Mucosa of descending colon (tissue), 3 donors: ENCODE measurements around the gene DPY19L1. TPM values are rescaled to one million over a fixed set of nuclear protein-coding genes. Genes with fewer than 3 reads are reported as not detected.
A peak's percentile ranks its signal among the peaks of the same experiment; 100 is the strongest.
"Not testable (repeated sequence)": the region's sequence is repeated elsewhere in the genome, so short reads cannot be mapped to it uniquely, and the experiment has no call there.

Experiments
- ATAC-seq: fragments of 200-7000 bp; cut with Tn5 transposase; one replicate; pipeline ENCODE4 v1.9.1; 2020; ENCODE audit warnings: mild to moderate bottlenecking, moderate library complexity
- DNase-seq, 3 donors: peaks; one replicate each; pipeline ENCODE4 v3.0.0-alpha.2; 2020
- H3K36me3 ChIP-seq: fragments of 200-600 bp; one replicate; pipeline ENCODE4 v1.8.0; 2021; ENCODE audit warnings: low read depth, mild to moderate bottlenecking
- H3K4me1 ChIP-seq: fragments of 200-600 bp; one replicate; pipeline ENCODE4 v1.8.0; 2021; ENCODE audit warnings: low read depth, mild to moderate bottlenecking
- H3K4me3 ChIP-seq: fragments of 200-600 bp; one replicate; pipeline ENCODE4 v1.8.0; 2021; ENCODE audit warnings: mild to moderate bottlenecking
- H3K9me3 ChIP-seq: fragments of 200-600 bp; one replicate; pipeline ENCODE4 v1.8.0; 2021; ENCODE audit warnings: mild to moderate bottlenecking
- intact Hi-C, 2 donors: fragments of 100-400 bp; cut with DNase I in 1 of 2; cut with micrococcal nuclease in 1 of 2; formaldehyde crosslinking; loops; one replicate each; pipeline versions ENCODE4 v1.11.0 to v1.11.1; 2022; cut with DNase I, micrococcal nuclease
- long read RNA-seq, 2 donors: library from polyadenylated mRNA; unstranded; transcript quantifications; one replicate each; pipeline ENCODE4 v2.0.0, GENCODE V29; 2019 to 2021
- total RNA-seq, 3 donors: library from RNA; stranded (reverse); fragmentation: NEBNext Ultra II Directional in 2 of 3; extraction: Animal tissue kit (Norgen Biotek cat#: 25700) in 2 of 3; gene quantifications; one replicate each; pipeline versions ENCODE4 v1.2.1 to v1.2.4, GENCODE V29; 2021 to 2023
- TF ChIP-seq, protein P1 (sequence below): fragments of 200-600 bp; IDR thresholded peaks from one replicate; pipeline ENCODE4 v1.8.0; 2022; ENCODE audit warnings: antibody characterized with exemption, mild to moderate bottlenecking
- donor health status: DM: no; HTN: no; CAD: no; lungs with moderate emphysema.
- donor health status: DM: no; HTN: no; CAD: no.
- donor health status: DM: no; HTN: yes; CAD: no.

The DPY19L1 gene
- 10 to 100 TPM; 18.6 to 27.1 (median 20.8) TPM for total RNA-seq
- long read RNA-seq, donor 1, full-length matches to known transcripts, result 6 of 9 reads
- long read RNA-seq, donor 1, partial matches to known transcripts, result 1 of 9 reads
- long read RNA-seq, donor 1, other reads (novel, unspliced or antisense), result 2 of 9 reads
- long read RNA-seq, donor 2, partial matches to known transcripts, result 0 of 1 reads
- long read RNA-seq, donor 2, other reads (novel, unspliced or antisense), result 1 of 1 reads

DNA sequence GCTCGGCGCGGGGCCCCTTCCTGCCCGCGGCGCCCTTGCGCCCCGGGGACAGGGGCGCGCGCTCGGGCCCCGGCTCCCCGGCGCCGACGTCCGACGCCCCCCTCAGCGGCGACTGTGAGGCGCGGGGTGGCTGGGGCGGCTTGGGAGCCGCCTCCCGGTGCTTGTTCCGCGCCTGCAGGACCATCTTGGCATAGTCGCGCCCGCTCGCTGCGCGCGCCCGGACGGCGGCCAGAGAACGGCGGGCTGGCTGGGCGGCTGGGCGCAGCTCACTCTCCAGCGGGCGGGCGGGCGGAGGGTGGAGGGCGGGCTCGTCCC, at the start of gene DPY19L1:
DPY19L1 (minus strand) TSS at position 275 of the 315 bp plus-strand sequence; CDS start at position 184, 91 bp downstream.
- peaks cover 20% of the 10 kb centered on the region for H3K4me1 ChIP-seq
- no peak for DNase-seq
- H3K4me3 ChIP-seq, result peak within 1 kb of the TSS; percentile 42
- no peak for ATAC-seq
- no peaks in the 10 kb centered on the region for H3K36me3 ChIP-seq
- TF ChIP-seq, protein P1, sequence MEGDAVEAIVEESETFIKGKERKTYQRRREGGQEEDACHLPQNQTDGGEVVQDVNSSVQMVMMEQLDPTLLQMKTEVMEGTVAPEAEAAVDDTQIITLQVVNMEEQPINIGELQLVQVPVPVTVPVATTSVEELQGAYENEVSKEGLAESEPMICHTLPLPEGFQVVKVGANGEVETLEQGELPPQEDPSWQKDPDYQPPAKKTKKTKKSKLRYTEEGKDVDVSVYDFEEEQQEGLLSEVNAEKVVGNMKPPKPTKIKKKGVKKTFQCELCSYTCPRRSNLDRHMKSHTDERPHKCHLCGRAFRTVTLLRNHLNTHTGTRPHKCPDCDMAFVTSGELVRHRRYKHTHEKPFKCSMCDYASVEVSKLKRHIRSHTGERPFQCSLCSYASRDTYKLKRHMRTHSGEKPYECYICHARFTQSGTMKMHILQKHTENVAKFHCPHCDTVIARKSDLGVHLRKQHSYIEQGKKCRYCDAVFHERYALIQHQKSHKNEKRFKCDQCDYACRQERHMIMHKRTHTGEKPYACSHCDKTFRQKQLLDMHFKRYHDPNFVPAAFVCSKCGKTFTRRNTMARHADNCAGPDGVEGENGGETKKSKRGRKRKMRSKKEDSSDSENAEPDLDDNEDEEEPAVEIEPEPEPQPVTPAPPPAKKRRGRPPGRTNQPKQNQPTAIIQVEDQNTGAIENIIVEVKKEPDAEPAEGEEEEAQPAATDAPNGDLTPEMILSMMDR, result no peak
- intact Hi-C loops, result loop anchor here in 1 of 2 donors (10.0 kb wide), 1 partner anchor 212 kb away; no protein-coding TSS in a partner anchor
- H3K9me3 ChIP-seq, result no peaks in the 10 kb centered on the region

DNA sequence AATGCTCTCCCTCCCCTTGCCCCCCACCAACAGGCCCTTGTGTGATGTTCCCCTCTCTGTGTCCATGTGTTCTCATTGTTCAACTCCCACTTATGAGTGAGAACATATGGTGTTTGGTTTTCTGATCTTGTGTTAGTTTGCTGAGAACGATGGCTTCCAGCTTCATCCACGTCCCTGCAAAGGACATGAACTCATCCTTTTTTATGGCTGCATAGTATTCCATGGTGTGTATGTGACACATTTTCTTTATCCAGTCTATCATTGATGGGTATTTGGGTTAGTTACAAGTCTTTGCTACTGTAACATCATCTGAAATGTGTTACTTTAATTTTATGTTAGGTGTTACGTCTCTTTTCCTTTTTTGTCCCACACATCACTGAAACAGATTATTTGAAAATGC, 42.2 kb upstream of the DPY19L1 start:
- H3K36me3 ChIP-seq, intact Hi-C loops, ATAC-seq, H3K9me3 ChIP-seq, H3K4me3 ChIP-seq, H3K4me1 ChIP-seq, DNase-seq: not testable (repeated sequence)

DNA sequence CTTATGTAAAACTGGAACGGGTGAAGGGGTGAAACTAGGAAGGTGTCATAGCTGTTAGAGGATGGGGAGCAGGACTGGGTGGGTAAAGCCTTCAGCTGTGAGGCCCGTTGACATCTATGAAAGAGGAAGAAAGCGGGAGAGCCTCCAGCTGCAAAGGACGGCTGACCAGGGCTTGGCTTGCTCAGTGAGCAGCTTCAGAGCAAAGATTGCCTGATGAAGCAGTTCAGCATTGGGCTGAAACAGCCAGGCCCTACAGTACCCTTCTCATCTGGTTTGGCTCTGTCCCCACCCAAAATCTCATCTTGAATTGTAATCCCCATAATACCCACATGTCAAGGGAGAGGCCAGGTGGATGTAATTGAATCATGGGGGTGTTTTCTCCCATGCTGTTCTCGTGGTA, 36.7 kb upstream of the DPY19L1 start:
- H3K36me3 ChIP-seq, ATAC-seq, H3K4me1 ChIP-seq, DNase-seq, H3K9me3 ChIP-seq, H3K4me3 ChIP-seq, intact Hi-C loops: not testable (repeated sequence)

DNA sequence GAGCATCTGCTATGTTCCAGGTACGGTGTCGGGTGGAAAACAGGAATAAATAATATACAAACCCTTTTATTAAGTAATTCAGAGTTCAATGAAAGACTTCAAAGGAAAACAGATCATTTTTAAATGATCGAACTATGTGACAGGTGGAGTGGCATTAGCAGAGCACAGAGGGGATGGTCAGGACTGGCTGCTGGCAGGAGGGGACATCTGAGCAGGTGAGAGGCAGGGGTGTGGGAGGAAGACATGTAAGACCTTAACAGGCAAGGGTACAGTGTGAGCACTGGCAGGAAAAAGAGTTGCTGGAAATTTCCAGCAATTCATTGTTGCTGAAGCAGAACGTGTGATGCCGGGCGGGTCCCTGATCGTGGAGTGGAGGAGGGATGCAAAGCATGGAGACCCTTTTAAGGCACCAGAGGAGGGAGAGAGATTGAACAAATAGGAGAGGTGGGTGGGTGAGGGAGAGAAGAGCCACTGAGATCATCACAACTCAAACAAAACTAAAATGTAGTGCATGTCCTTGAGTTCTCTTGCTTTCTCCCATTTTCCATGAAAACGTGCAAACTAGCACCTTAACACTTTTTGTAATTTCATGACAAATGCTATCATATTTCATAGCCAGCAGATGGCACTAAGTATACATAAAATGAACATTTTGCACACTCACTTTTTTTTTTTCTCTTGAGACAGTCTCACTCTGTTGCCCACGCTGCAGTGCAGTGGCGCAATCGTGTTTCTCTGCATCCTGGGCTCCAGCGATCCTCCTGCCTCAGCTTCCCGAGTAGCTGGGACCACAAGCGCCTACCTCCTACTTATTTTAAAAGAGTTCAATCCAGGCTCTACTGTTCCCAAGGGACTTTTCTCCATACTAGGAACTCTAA, 35.9 kb upstream of the DPY19L1 start:
- ATAC-seq, result peak; percentile 38

DNA sequence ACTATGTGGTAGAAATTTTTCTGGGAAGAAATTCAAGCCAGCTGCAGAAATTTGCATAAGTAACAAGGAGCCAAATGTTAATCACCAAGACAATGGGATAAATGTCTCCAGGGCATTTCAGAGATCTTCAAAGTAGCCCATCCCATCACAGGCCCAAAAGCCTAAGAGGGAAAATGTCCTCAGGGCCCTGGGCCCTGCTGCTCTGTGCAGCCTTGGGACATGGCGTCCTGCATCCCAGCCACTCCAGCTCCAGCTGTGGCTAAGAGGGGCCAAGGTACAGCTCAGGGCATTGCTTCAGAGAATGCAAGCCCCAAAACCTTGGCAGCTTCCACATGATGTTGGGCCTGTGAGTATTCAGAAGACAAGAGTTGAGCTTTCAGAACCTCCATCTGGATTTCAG, 31.8 kb upstream of the DPY19L1 start:
- DNase-seq, H3K36me3 ChIP-seq, ATAC-seq, H3K4me1 ChIP-seq, intact Hi-C loops, H3K4me3 ChIP-seq, H3K9me3 ChIP-seq: not testable (repeated sequence)

More for the DNA sequence above, 35.9 kb upstream of the DPY19L1 start:
- intact Hi-C loops, H3K4me1 ChIP-seq, H3K4me3 ChIP-seq, H3K9me3 ChIP-seq, DNase-seq, H3K36me3 ChIP-seq: not testable (repeated sequence)

DNA sequence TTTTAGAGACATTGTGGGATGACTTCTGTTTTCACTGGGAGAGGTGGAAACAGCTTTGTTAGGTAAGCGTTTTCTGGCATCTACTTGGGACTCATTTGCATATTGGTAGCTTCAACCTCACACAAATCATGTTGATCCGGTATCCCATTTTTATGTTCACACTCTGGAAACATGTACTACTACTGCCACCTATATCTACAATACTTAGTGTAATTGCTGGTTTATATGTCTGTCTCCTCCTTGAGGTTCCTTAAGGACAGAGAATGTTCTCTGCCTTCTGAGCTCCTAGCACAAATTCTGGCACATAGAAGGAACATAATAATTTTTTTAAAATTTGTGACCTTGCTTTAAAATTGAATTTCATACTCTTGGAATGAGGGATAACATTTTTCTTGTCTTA, 28.1 kb upstream of the DPY19L1 start:
- intact Hi-C loops, H3K36me3 ChIP-seq, ATAC-seq, DNase-seq, H3K4me1 ChIP-seq, H3K9me3 ChIP-seq, H3K4me3 ChIP-seq: not testable (repeated sequence)

DNA sequence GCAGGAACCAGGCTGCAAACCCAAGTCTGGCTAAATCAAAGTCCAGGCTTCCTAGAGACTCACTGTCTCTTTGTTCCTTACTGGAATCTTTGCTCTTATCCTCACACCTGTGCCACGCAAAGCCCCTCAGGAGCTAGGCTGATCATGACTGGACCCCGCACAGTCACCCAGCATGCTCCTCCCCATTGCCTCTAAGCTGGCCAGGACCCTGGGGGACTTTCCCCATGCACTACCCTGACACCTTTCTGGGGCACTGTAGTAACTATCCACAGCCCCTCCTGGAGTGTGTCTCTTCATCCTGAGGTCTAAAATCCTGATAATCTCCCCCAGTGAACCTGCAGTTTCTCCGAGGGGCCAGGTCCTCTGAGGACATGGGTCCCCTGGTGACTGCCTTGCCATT, 21.3 kb upstream of the DPY19L1 start:
- H3K36me3 ChIP-seq, intact Hi-C loops, H3K4me3 ChIP-seq, H3K9me3 ChIP-seq, ATAC-seq, H3K4me1 ChIP-seq, DNase-seq: not testable (repeated sequence)

DNA sequence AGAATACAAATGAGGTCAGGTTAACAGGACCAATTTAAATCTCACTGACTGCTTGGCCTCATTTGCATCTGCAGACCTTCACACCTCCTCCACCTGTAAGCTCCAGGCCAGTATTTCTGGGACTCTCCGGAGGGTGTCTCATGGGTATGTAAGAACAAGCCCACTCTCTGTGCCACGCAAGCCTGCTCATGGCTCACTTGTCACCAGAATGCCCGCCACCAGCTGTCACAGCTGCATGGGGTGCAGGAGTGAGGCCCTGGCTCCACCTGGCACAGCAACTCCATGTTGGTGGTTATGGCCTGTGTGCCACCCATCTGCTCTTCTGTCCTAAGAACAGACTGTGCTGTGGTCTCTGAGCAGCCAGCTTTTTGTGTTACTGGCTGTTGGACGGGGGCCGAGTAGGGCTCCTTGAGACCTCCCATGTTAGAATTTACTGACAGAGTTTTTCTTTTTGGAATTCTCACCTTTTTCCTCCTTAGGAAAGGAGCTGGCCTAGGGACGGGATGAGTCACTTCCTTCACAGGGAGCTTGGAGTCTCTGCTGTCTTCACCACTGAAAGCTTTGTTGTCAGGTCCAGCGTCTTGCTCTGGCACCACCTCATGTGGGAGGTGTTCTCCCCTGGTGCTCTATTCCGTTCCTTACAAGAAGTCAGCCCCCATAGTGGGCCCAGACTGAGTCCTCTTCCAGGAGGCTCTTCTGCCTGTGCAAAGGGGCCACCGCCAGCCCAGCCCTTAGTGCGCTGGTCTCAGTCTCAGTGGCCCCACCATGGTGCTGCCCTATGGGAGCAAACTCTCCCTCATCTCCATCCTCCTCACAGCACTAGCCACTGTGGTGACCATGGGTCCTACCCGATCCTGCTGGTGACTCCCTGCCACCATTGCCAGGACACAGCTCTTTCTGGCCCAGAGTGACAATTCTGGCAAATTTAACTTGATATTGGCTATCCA, 20.5 kb upstream of the DPY19L1 start:
- H3K4me1 ChIP-seq, H3K4me3 ChIP-seq, H3K36me3 ChIP-seq, H3K9me3 ChIP-seq, intact Hi-C loops, DNase-seq, ATAC-seq: not testable (repeated sequence)

DNA sequence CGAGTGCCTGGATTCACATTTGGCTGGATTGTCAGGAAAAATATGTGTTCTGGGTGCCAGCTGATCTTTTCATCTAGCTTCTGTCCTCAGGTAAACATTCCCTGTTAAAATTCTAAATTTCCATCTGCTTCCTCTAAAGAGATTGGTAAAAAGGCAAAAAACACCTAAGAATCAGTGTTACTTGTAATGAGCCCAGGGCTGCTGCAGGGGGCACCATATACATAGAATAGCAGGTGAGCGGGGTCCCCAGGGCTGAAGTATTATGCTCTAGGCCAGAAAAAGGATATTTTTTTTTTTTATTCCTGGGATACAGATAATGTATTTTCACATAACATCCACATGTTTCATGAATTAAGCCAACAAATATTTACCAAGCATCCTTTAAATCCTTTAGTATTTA, 18.4 kb upstream of the DPY19L1 start:
- H3K4me1 ChIP-seq, H3K36me3 ChIP-seq, ATAC-seq, H3K9me3 ChIP-seq, DNase-seq, intact Hi-C loops, H3K4me3 ChIP-seq: not testable (repeated sequence)

DNA sequence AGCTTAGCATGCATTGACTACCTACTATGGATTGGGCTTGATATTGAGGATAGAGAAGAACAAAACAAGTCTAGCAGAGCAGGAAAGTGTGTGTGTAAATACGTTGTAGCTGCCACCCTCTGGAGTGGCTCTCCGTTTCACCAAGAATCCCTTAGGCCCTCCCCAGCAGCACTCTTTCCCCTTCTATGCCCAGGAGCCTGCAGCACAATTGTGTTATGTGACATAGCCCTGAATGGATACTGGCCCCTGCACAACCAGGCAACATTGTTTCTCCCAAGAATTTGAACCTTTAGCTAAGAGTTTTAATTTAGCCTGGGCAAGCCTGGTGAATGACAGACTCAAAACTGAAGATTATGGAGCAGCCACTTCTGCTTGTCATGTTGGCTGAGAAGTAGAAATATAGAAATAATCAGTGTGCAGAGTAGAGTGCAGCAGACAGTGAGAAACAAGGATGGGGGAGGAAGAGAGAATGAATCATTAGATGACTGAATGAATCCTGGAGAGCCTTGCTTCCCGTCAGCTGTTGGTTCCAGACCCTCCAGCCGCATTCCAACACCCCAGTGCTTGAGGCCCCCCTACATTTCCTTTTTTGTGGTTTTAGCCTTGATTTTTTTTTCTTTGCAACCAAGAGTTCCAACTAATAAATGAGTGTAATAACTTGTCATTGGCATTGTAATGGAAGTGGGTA, 16.3 kb upstream of the DPY19L1 start:
- H3K9me3 ChIP-seq, ATAC-seq, H3K36me3 ChIP-seq, H3K4me3 ChIP-seq, H3K4me1 ChIP-seq, DNase-seq, intact Hi-C loops: not testable (repeated sequence)

DNA sequence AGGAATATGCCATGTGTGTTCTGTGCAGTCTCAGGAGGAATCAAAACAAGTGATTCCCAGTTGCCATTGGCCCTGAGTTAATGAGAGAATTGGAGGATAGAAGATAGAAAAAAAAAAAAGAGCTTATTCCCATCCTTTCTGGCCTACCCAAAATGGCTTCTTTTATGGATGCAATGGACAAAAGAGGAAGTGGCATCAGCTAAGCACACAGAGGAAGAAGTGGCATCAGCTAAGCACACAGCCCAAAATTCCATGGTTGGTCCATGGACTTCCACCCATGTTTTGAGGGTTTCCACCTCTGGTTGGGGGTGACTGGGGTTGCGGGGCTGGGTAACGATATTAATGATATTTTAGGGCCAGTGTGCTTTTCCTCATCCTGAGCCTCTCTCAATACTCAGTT, 11.1 kb upstream of the DPY19L1 start:
- DNase-seq, intact Hi-C loops, H3K9me3 ChIP-seq, H3K4me3 ChIP-seq, H3K4me1 ChIP-seq, ATAC-seq, H3K36me3 ChIP-seq: not testable (repeated sequence)

DNA sequence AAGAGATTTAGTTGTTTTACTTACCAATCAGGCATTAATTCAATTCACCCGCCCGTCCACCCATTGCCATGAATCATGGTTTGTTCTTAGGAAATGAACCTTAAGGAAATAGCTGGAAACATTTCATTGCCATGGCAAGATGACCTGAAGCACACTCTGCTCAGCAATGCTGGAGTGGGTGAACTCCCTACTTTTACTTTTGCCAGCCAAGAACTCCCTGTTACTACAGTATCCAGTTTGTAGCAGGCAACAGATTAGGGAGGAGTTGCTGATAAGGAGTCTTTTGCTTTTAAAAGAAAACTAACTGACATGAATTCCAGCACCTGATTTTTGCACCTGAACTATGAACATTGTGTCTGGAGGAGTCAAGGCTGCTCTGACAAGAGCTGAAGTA, 10.6 kb upstream of the DPY19L1 start:
- H3K4me3 ChIP-seq, DNase-seq, ATAC-seq, intact Hi-C loops, H3K4me1 ChIP-seq, H3K9me3 ChIP-seq, H3K36me3 ChIP-seq: not testable (repeated sequence)
